ENCODE measurements around the gene PLCB2. TPM values are rescaled to one million over a fixed set of nuclear protein-coding genes. Genes with fewer than 3 reads are reported as not detected.

PLCB2 gene
- total and polyA plus RNA-seq, 2 donors = 26.5 to 125 TPM

DNA sequence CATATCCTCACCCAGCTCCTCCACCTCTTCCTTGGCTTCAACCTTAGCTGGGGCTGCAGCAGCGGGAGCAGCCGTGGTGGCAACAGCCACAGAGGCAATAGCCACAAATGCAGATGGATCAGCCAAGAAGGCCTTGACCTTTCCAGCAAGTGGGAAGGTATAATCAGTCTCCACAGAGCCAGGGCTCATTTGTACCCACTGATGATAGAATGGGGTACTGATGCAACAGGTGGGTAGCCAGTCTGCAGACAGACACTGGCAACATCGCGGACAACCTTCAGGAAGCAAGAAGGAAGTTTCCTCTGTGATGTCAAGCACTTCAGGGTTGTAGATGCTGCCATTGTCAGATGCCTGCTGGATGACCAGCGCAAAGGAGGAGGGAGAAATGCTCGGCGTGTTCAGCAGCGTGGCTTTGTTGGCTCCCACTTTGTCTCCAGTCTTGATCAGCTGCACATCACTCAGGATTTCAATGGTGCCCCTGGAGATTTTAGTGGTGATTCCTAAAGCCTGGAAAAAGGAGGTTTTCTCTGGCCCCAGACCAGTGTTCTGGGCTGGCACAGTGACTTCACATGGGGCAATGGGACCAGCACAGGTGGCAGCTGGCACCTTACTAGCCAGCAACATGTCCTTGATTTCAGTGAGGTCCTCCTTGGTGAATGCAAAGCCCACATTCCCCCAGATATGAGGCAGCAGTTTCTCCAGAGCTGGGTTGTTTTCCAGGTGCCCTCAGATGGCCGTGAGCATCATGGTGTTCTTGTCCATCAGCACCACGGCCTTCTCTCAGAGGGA, 4.8 kb upstream of the PLCB2 start:
- H3K36me3 ChIP-seq (ENCODE audit: control insufficient read depth in 2 of 2, insufficient read depth in 2 of 2, low read length in 1 of 2) = no peaks in the 10 kb centered on the region
- no peak overlapping the region for H3K4me3 ChIP-seq (ENCODE audit: low read length in 2 of 2)
- H3K27ac ChIP-seq (ENCODE audit: low read depth in 1 of 2, low read length in 1 of 2) = no peak overlapping the region
- H3K27me3 ChIP-seq (ENCODE audit: control insufficient read depth in 2 of 2, insufficient read depth in 1 of 2, low read length in 1 of 2) = peaks cover 0 to 7% of the 10 kb centered on the region in 2 donors
- WGBS = 97% methylated on average over 10 of the region's 10 CpGs
- H3K9me3 ChIP-seq (ENCODE audit: control insufficient read depth in 2 of 2, insufficient read depth in 1 of 2, low read length in 1 of 2) = no peaks in the 10 kb centered on the region
- DNase-seq (ENCODE audit: low read depth in 6 of 9, low spot score in 9 of 9) = no peak
- H3K4me1 ChIP-seq (ENCODE audit: control insufficient read depth in 2 of 2, insufficient read depth in 2 of 2, low read length in 2 of 2) = peaks cover 13 to 36% of the 10 kb centered on the region in 2 donors

DNA sequence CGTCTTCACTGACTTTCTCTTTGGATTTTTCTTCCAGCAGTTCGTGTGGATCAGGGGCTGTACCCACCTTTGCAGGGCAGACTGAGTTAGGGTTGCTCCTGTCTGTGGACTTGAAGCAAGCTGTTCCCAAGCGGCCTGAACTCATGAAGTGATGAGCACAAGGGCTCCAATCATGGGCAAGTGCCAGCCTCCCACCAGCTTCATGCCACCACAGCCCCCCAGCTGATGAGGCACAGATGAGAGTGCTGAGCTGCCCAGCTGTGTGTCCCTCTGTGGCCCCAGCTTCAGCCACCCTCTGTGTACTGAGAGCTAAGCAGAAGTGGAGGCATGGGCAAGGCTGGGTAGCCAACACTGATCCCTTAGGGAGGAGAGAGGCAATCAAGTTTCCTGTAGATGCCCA, 3.3 kb upstream of the PLCB2 start:
- Histone ChIP-seq H3K27me3 (ENCODE audit: control insufficient read depth in 2 of 2, insufficient read depth in 1 of 2, low read length in 1 of 2) (peaks cover 0 to 7% of the 10 kb centered on the region in 2 donors), H3K36me3 (ENCODE audit: control insufficient read depth in 2 of 2, insufficient read depth in 2 of 2, low read length in 1 of 2) (no peaks in the 10 kb centered on the region), H3K27ac (ENCODE audit: low read depth in 1 of 2, low read length in 1 of 2) (no peak overlapping the region), H3K9me3 (ENCODE audit: control insufficient read depth in 2 of 2, insufficient read depth in 1 of 2, low read length in 1 of 2) (no peaks in the 10 kb centered on the region), H3K4me1 (ENCODE audit: control insufficient read depth in 2 of 2, insufficient read depth in 2 of 2, low read length in 2 of 2) (peaks cover 13 to 52% of the 10 kb centered on the region in 2 donors), H3K4me3 (ENCODE audit: low read length in 2 of 2) (no peak overlapping the region)
- no peak for DNase-seq (ENCODE audit: low read depth in 6 of 9, low spot score in 9 of 9)
- 88% methylated on average over 3 of the region's 3 CpGs for WGBS

- H3K27me3 ChIP-seq (ENCODE audit: control insufficient read depth in 2 of 2, insufficient read depth in 1 of 2, low read length in 1 of 2) = peaks cover 0 to 7% of the 10 kb centered on the region in 2 donors
- no peaks in the 10 kb centered on the region for H3K36me3 ChIP-seq (ENCODE audit: control insufficient read depth in 2 of 2, insufficient read depth in 2 of 2, low read length in 1 of 2)
- peaks cover 13 to 58% of the 10 kb centered on the region in 2 donors for H3K4me1 ChIP-seq (ENCODE audit: control insufficient read depth in 2 of 2, insufficient read depth in 2 of 2, low read length in 2 of 2)
- 35% methylated on average over 4 of the region's 4 CpGs for WGBS
- no peak overlapping the region for H3K27ac ChIP-seq (ENCODE audit: low read depth in 1 of 2, low read length in 1 of 2)
- peak in 3 of 9 donors; percentile 49 to 73 (median 64) for DNase-seq (ENCODE audit: low read depth in 6 of 9, low spot score in 9 of 9)
- H3K4me3 ChIP-seq (ENCODE audit: low read length in 2 of 2) = no peak overlapping the region
- H3K9me3 ChIP-seq (ENCODE audit: control insufficient read depth in 2 of 2, insufficient read depth in 1 of 2, low read length in 1 of 2) = no peaks in the 10 kb centered on the region
Measured at GRCh38 chr15:40310001-40310959, 2.5 kb upstream of the PLCB2 start.

GRCh38 chr15:40309344-40309862, 1.7 kb upstream of the PLCB2 start:
- Histone ChIP-seq H3K4me1 (ENCODE audit: control insufficient read depth in 2 of 2, insufficient read depth in 2 of 2, low read length in 2 of 2) (peaks cover 13 to 59% of the 10 kb centered on the region in 2 donors), H3K27me3 (ENCODE audit: control insufficient read depth in 2 of 2, insufficient read depth in 1 of 2, low read length in 1 of 2) (peaks cover 0 to 7% of the 10 kb centered on the region in 2 donors), H3K4me3 (ENCODE audit: low read length in 2 of 2) (no peak overlapping the region), H3K27ac (ENCODE audit: low read depth in 1 of 2, low read length in 1 of 2) (no peak overlapping the region), H3K36me3 (ENCODE audit: control insufficient read depth in 2 of 2, insufficient read depth in 2 of 2, low read length in 1 of 2) (no peaks in the 10 kb centered on the region), H3K9me3 (ENCODE audit: control insufficient read depth in 2 of 2, insufficient read depth in 1 of 2, low read length in 1 of 2) (no peaks in the 10 kb centered on the region)
- WGBS = 86% methylated on average over 8 of the region's 8 CpGs
- DNase-seq (ENCODE audit: low read depth in 6 of 9, low spot score in 9 of 9) = no peak

- peak overlapping the region; percentile 86 to 96 for H3K27ac ChIP-seq (ENCODE audit: low read depth in 1 of 2, low read length in 1 of 2)
- peaks cover 6 to 49% of the 10 kb centered on the region in 2 donors for H3K4me1 ChIP-seq (ENCODE audit: control insufficient read depth in 2 of 2, insufficient read depth in 2 of 2, low read length in 2 of 2)
- H3K4me3 ChIP-seq (ENCODE audit: low read length in 2 of 2) = peak overlapping the region; percentile 52 to 72
- DNase-seq (ENCODE audit: low read depth in 6 of 9, low spot score in 9 of 9) = peak in 1 of 9 donors; percentile 56
- peaks cover 10 to 12% of the 10 kb centered on the region in 2 donors for H3K36me3 ChIP-seq (ENCODE audit: control insufficient read depth in 2 of 2, insufficient read depth in 2 of 2, low read length in 1 of 2)
- WGBS = 22% methylated on average over 7 of the region's 7 CpGs
- H3K9me3 ChIP-seq (ENCODE audit: control insufficient read depth in 2 of 2, insufficient read depth in 1 of 2, low read length in 1 of 2) = no peaks in the 10 kb centered on the region
- H3K27me3 ChIP-seq (ENCODE audit: control insufficient read depth in 2 of 2, insufficient read depth in 1 of 2, low read length in 1 of 2) = peaks cover 0 to 7% of the 10 kb centered on the region in 2 donors
Measured at GRCh38 chr15:40306908-40307307, 827 bp downstream of the PLCB2 start.

- H3K27ac ChIP-seq (ENCODE audit: low read depth in 1 of 2, low read length in 1 of 2) = peak overlapping the region in 1 of 2 donors; percentile 96
- no peak for DNase-seq (ENCODE audit: low read depth in 6 of 9, low spot score in 9 of 9)
- 54% methylated on average over 5 of the region's 5 CpGs for WGBS
Measured at GRCh38 chr15:40306371-40306770, 1.4 kb downstream of the PLCB2 start.

GRCh38 chr15:40305281-40305680, 2.5 kb downstream of the PLCB2 start:
- Histone ChIP-seq H3K4me1 (ENCODE audit: control insufficient read depth in 2 of 2, insufficient read depth in 2 of 2, low read length in 2 of 2) (peaks cover 6 to 51% of the 10 kb centered on the region in 2 donors), H3K4me3 (ENCODE audit: low read length in 2 of 2) (no peak overlapping the region), H3K27ac (ENCODE audit: low read depth in 1 of 2, low read length in 1 of 2) (no peak overlapping the region), H3K9me3 (ENCODE audit: control insufficient read depth in 2 of 2, insufficient read depth in 1 of 2, low read length in 1 of 2) (peaks cover 0 to 4% of the 10 kb centered on the region in 2 donors), H3K27me3 (ENCODE audit: control insufficient read depth in 2 of 2, insufficient read depth in 1 of 2, low read length in 1 of 2) (no peaks in the 10 kb centered on the region), H3K36me3 (ENCODE audit: control insufficient read depth in 2 of 2, insufficient read depth in 2 of 2, low read length in 1 of 2) (peaks cover 23 to 26% of the 10 kb centered on the region in 2 donors)
- WGBS = 96% methylated on average over 4 of the region's 4 CpGs
- DNase-seq (ENCODE audit: low read depth in 6 of 9, low spot score in 9 of 9) = no peak

More at GRCh38 chr15:40306371-40306770, 1.4 kb downstream of the PLCB2 start:
- Histone ChIP-seq H3K4me3 (ENCODE audit: low read length in 2 of 2) (peak overlapping the region; percentile 52 to 72), H3K4me1 (ENCODE audit: control insufficient read depth in 2 of 2, insufficient read depth in 2 of 2, low read length in 2 of 2) (peaks cover 6 to 51% of the 10 kb centered on the region in 2 donors), H3K36me3 (ENCODE audit: control insufficient read depth in 2 of 2, insufficient read depth in 2 of 2, low read length in 1 of 2) (peaks cover 15 to 18% of the 10 kb centered on the region in 2 donors), H3K27me3 (ENCODE audit: control insufficient read depth in 2 of 2, insufficient read depth in 1 of 2, low read length in 1 of 2) (peaks cover 0 to 5% of the 10 kb centered on the region in 2 donors), H3K9me3 (ENCODE audit: control insufficient read depth in 2 of 2, insufficient read depth in 1 of 2, low read length in 1 of 2) (no peaks in the 10 kb centered on the region)

DNA sequence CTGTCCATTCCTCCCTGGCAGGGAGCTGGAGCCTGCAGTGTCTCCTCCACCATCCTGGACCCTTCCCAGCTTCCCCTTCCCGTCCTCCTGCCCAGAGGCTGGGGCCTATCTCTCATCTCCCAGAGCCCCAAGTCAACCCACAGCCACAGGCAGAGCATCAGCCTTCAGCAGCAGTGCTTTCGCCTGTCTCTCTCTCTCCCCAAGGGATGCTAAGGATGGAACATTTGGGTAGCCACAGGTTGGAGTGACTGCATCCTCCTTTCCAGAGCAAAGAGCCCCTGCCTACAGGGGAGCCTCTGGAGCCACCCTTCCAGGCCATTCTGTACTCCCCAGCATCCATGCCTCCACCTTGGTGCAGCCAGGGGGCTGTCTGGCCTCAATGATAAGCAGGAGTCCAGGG, 4.2 kb downstream of the PLCB2 start:
- peaks cover 29 to 30% of the 10 kb centered on the region in 2 donors for H3K36me3 ChIP-seq (ENCODE audit: control insufficient read depth in 2 of 2, insufficient read depth in 2 of 2, low read length in 1 of 2)
- H3K4me3 ChIP-seq (ENCODE audit: low read length in 2 of 2) = no peak overlapping the region
- H3K9me3 ChIP-seq (ENCODE audit: control insufficient read depth in 2 of 2, insufficient read depth in 1 of 2, low read length in 1 of 2) = peaks cover 0 to 8% of the 10 kb centered on the region in 2 donors
- H3K27me3 ChIP-seq (ENCODE audit: control insufficient read depth in 2 of 2, insufficient read depth in 1 of 2, low read length in 1 of 2) = no peaks in the 10 kb centered on the region
- no peak overlapping the region for H3K27ac ChIP-seq (ENCODE audit: low read depth in 1 of 2, low read length in 1 of 2)
- peaks cover 2 to 35% of the 10 kb centered on the region in 2 donors for H3K4me1 ChIP-seq (ENCODE audit: control insufficient read depth in 2 of 2, insufficient read depth in 2 of 2, low read length in 2 of 2)
- WGBS = 94% methylated on average over 2 of the region's 2 CpGs
- no peak for DNase-seq (ENCODE audit: low read depth in 6 of 9, low spot score in 9 of 9)

All from thymus (tissue), 11 donors.